Gastroesophageal sphincter (tissue), 3 donors: ENCODE data around the gene ZCCHC24.

Source experiments
- CTCF ChIP-seq, 4 experiments: fragments of 200-600 bp in 2 of 4; fragments of 450-650 bp in 2 of 4; sonication (generic) in 1 of 4; IDR thresholded peaks; one replicate each; pipeline ENCODE4 v1.5.1; 2017 to 2019; ENCODE audit warnings: antibody characterized with exemption in 4 of 4, mild to moderate bottlenecking in 2 of 4, moderate library complexity in 2 of 4
- EP300 ChIP-seq: sonication (generic); formaldehyde crosslinking; IDR thresholded peaks from one replicate; pipeline ENCODE4 v1.6.1; 2017; ENCODE audit warnings: antibody characterized with exemption, mild to moderate bottlenecking

- TF ChIP-seq CTCF (IDR thresholded peaks at IDR 0.05) (no peak), EP300 (no peak)
Observed at GRCh38 chr10:79354615-79355014, 90.8 kb downstream of the ZCCHC24 start.
